Measurements from ENCODE around the gene TMCC1. TPM values are rescaled to one million over a fixed set of nuclear protein-coding genes. Genes with fewer than 3 reads are reported as not detected.
"Not testable (repeated sequence)": the region's sequence is repeated elsewhere in the genome, so short reads cannot be mapped to it uniquely, and the experiment has no call there.

Gene TMCC1
- total and polyA plus RNA-seq, 7 experiments from 2014 or later: 2.6 to 39.4 (median 35.5) TPM

DNA sequence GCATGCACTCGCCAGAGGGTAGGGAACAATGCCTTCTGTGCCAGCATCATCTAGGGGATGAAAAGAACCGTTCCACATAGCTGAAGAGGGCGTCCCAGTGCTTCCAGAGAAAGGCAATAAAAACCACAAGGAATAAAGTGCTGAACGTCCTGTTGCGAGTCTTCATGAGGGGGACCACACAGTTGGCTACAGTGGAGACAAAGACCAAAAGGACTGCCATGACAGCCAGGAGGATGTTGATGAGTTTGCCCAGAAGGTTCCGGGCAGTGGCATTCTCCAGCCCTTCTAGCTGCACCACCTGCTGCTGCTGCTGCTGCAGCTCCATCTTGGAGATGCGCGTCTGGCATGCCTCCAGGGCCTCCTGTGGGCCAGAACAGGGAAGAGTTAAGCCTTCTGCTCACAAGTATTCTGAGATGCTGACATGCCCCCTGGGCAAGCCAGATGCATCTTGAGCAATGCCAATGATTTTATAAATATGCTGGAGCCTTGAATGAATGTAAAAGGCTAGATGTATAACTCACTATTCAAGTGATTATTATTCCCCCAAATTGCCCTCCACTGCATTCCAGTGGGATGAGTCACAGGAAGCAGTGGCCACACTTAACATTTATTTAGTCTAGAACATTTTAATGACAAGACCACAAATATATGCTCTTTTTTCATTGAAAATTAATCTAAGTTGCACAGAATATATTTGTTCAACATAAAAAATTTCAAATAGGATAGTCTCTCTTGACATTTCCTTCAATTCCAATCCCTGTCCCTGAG lies 241.9 kb downstream of the TMCC1 start:
- H3K4me1 ChIP-seq (ENCODE audit: control insufficient read depth in 2 of 2, insufficient read depth in 2 of 2, low read length in 2 of 2): no peaks in the 10 kb centered on the region
- ATAC-seq: no peak
- H3K9me3 ChIP-seq (ENCODE audit: control insufficient read depth in 2 of 3, low read length in 3 of 3): no peaks in the 10 kb centered on the region
- H3K9me3 Mint-ChIP-seq: no peaks in the 10 kb centered on the region
- H3K27ac Mint-ChIP-seq: no peak overlapping the region
- peaks cover 0 to 17% (median 0%) of the 10 kb centered on the region in 3 experiments for H3K36me3 ChIP-seq (ENCODE audit: control insufficient read depth in 2 of 3, insufficient read depth in 3 of 3, low read length in 3 of 3)
- intact Hi-C loops (cut with micrococcal nuclease): no loop called here
- peaks cover 2 to 44% (median 10%) of the 10 kb centered on the region in 5 donors for H3K36me3 Mint-ChIP-seq
- no peak overlapping the region for H3K4me3 ChIP-seq (ENCODE audit: low read length)
- no peaks in the 10 kb centered on the region for H3K27me3 ChIP-seq (ENCODE audit: control insufficient read depth in 2 of 2, insufficient read depth in 2 of 2, low read length in 2 of 2)
- DNase-seq: no peak
- H3K4me3 Mint-ChIP-seq: no peak overlapping the region
- POLR2A ChIA-PET: no interaction called here
- CTCF ChIA-PET: no interaction called here
- peaks cover 0 to 4% (median 0%) of the 10 kb centered on the region in 5 donors for H3K27me3 Mint-ChIP-seq
- H3K27ac ChIP-seq (ENCODE audit: low read depth, low read length): no peak overlapping the region
- peaks cover 0 to 4% (median 0%) of the 10 kb centered on the region in 7 donors for H3K4me1 Mint-ChIP-seq

GRCh38 chr3:129650256-129650872 lies 243.1 kb downstream of the TMCC1 start:
- POLR2A ChIA-PET: no interaction called here
- H3K27ac ChIP-seq (ENCODE audit: low read depth, low read length): no peak overlapping the region
- H3K4me3 ChIP-seq (ENCODE audit: low read length): no peak overlapping the region
- CTCF ChIA-PET: interaction anchor here (1.0 to 1.5 kb wide), 3 partner anchors 23 to 284 kb away, joined by 3 to 7 read pairs (median 6); no protein-coding TSS in a partner anchor
- ATAC-seq (peak; percentile 62), DNase-seq (peak in 8 of 9 donors; percentile 8 to 57 (median 42))
- H3K4me1 Mint-ChIP-seq: peaks cover 0 to 4% (median 1%) of the 10 kb centered on the region in 7 donors
- no peaks in the 10 kb centered on the region for H3K27me3 ChIP-seq (ENCODE audit: control insufficient read depth in 2 of 2, insufficient read depth in 2 of 2, low read length in 2 of 2)
- no peaks in the 10 kb centered on the region for H3K9me3 ChIP-seq (ENCODE audit: control insufficient read depth in 2 of 3, low read length in 3 of 3)
- no peak overlapping the region for H3K4me3 Mint-ChIP-seq
- no peaks in the 10 kb centered on the region for H3K4me1 ChIP-seq (ENCODE audit: control insufficient read depth in 2 of 2, insufficient read depth in 2 of 2, low read length in 2 of 2)
- H3K36me3 Mint-ChIP-seq: peaks cover 2 to 44% (median 10%) of the 10 kb centered on the region in 5 donors
- H3K9me3 Mint-ChIP-seq: no peaks in the 10 kb centered on the region
- intact Hi-C loops (cut with micrococcal nuclease): loop anchor here (1.0 kb wide), 5 partner anchors 160 to 284 kb away; no protein-coding TSS in a partner anchor
- H3K27me3 Mint-ChIP-seq: peaks cover 0 to 4% (median 0%) of the 10 kb centered on the region in 5 donors
- H3K36me3 ChIP-seq (ENCODE audit: control insufficient read depth in 2 of 3, insufficient read depth in 3 of 3, low read length in 3 of 3): peaks cover 0 to 17% (median 0%) of the 10 kb centered on the region in 3 experiments
- H3K27ac Mint-ChIP-seq: peak overlapping the region in 2 of 9 donors; percentile 12 to 38

DNA sequence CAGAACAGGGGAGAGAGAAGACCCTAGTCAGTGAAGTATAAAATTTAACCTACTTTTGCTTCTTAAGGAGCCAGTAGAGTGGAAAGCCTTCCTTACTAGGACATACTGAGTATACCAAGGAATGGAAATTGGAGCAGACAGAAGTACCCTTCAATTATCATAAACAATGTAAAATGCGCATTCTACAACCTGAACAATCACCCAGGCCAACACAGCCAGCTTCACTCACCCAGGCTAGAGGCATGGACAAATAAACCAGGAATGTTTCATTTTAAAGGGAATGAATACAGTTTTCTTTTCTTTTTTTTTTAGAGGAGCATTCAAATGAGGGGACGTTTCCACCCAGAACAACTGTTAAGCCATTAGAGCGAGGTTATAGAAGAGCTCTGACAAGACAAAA lies 245.1 kb downstream of the TMCC1 start:
- H3K27ac ChIP-seq (ENCODE audit: low read depth, low read length): no peak overlapping the region
- no peaks in the 10 kb centered on the region for H3K9me3 ChIP-seq (ENCODE audit: control insufficient read depth in 2 of 3, low read length in 3 of 3)
- no peak overlapping the region for H3K4me3 ChIP-seq (ENCODE audit: low read length)
- no peak for DNase-seq
- ChIA-PET CTCF (no interaction called here), POLR2A (no interaction called here)
- H3K27ac Mint-ChIP-seq: no peak overlapping the region
- no peak for ATAC-seq
- H3K4me1 ChIP-seq (ENCODE audit: control insufficient read depth in 2 of 2, insufficient read depth in 2 of 2, low read length in 2 of 2): no peaks in the 10 kb centered on the region
- peaks cover 0 to 37% (median 4%) of the 10 kb centered on the region in 5 donors for H3K36me3 Mint-ChIP-seq
- H3K27me3 Mint-ChIP-seq: peaks cover 0 to 7% (median 0%) of the 10 kb centered on the region in 5 donors
- no peaks in the 10 kb centered on the region for H3K9me3 Mint-ChIP-seq
- intact Hi-C loops (cut with micrococcal nuclease): loop anchor here in 1 of 2 donors (2.0 kb wide), 1 partner anchor 158 kb away; no protein-coding TSS in a partner anchor
- no peaks in the 10 kb centered on the region for H3K27me3 ChIP-seq (ENCODE audit: control insufficient read depth in 2 of 2, insufficient read depth in 2 of 2, low read length in 2 of 2)
- H3K36me3 ChIP-seq (ENCODE audit: control insufficient read depth in 2 of 3, insufficient read depth in 3 of 3, low read length in 3 of 3): peaks cover 0 to 4% (median 0%) of the 10 kb centered on the region in 3 experiments
- peaks cover 0 to 5% (median 1%) of the 10 kb centered on the region in 7 donors for H3K4me1 Mint-ChIP-seq
- no peak overlapping the region for H3K4me3 Mint-ChIP-seq

DNA sequence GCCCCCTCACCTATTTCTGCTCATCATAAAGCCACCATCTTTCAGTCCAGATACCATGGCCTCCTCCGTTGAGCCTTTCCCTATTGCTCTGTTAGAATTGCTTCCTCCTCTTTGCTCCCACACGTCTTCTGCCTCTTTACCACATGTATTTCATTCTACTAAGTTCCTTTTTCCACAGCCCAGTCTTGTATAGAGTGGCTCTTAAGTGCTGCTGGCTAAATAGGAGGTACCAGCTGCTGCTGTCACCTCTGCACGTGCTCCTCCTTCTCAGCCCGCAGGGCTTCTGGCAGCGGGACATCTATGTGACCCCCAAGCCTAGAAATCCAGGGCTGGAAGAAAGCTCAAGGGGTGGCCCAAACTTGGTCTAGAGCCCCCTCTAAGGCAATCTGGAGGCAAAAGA lies 248.2 kb downstream of the TMCC1 start:
- H3K9me3 Mint-ChIP-seq: no peaks in the 10 kb centered on the region
- intact Hi-C loops (cut with micrococcal nuclease): no loop called here
- H3K9me3 ChIP-seq (ENCODE audit: control insufficient read depth in 2 of 3, low read length in 3 of 3): no peaks in the 10 kb centered on the region
- no peak overlapping the region for H3K4me3 Mint-ChIP-seq
- DNase-seq (no peak), ATAC-seq (peak; percentile 42)
- ChIA-PET CTCF (no interaction called here), POLR2A (no interaction called here)
- no peaks in the 10 kb centered on the region for H3K4me1 ChIP-seq (ENCODE audit: control insufficient read depth in 2 of 2, insufficient read depth in 2 of 2, low read length in 2 of 2)
- no peak overlapping the region for H3K27ac ChIP-seq (ENCODE audit: low read depth, low read length)
- peak overlapping the region in 2 of 9 donors; percentile 1 to 7 for H3K27ac Mint-ChIP-seq
- peaks cover 0 to 15% (median 3%) of the 10 kb centered on the region in 5 donors for H3K36me3 Mint-ChIP-seq
- H3K4me3 ChIP-seq (ENCODE audit: low read length): no peak overlapping the region
- H3K36me3 ChIP-seq (ENCODE audit: control insufficient read depth in 2 of 3, insufficient read depth in 3 of 3, low read length in 3 of 3): no peaks in the 10 kb centered on the region
- peaks cover 0 to 10% (median 0%) of the 10 kb centered on the region in 5 donors for H3K27me3 Mint-ChIP-seq
- no peaks in the 10 kb centered on the region for H3K27me3 ChIP-seq (ENCODE audit: control insufficient read depth in 2 of 2, insufficient read depth in 2 of 2, low read length in 2 of 2)
- H3K4me1 Mint-ChIP-seq: peaks cover 0 to 5% (median 1%) of the 10 kb centered on the region in 7 donors

- H3K36me3 ChIP-seq (ENCODE audit: control insufficient read depth in 2 of 3, insufficient read depth in 3 of 3, low read length in 3 of 3): no peaks in the 10 kb centered on the region
- Mint-ChIP-seq H3K9me3 (no peaks in the 10 kb centered on the region), H3K4me1 (peaks cover 0 to 5% (median 0%) of the 10 kb centered on the region in 7 donors), H3K27me3 (peaks cover 0 to 8% (median 0%) of the 10 kb centered on the region in 5 donors), H3K36me3 (peaks cover 0 to 12% (median 0%) of the 10 kb centered on the region in 5 donors), H3K4me3 (no peak overlapping the region), H3K27ac (peak overlapping the region in 1 of 9 donors; percentile 7)
- no peaks in the 10 kb centered on the region for H3K9me3 ChIP-seq (ENCODE audit: control insufficient read depth in 2 of 3, low read length in 3 of 3)
- no peak overlapping the region for H3K4me3 ChIP-seq (ENCODE audit: low read length)
- ATAC-seq (no peak), DNase-seq (no peak)
- H3K4me1 ChIP-seq (ENCODE audit: control insufficient read depth in 2 of 2, insufficient read depth in 2 of 2, low read length in 2 of 2): no peaks in the 10 kb centered on the region
- POLR2A ChIA-PET: no interaction called here
- H3K27me3 ChIP-seq (ENCODE audit: control insufficient read depth in 2 of 2, insufficient read depth in 2 of 2, low read length in 2 of 2): no peaks in the 10 kb centered on the region
- intact Hi-C loops (cut with micrococcal nuclease): no loop called here
- CTCF ChIA-PET: no interaction called here
- H3K27ac ChIP-seq (ENCODE audit: low read depth, low read length): no peak overlapping the region
These were observed 248.7 kb downstream of the TMCC1 start for GRCh38 chr3:129644836-129645235.

GRCh38 chr3:129641567-129642260 lies 251.8 kb downstream of the TMCC1 start:
- H3K4me3 Mint-ChIP-seq; intact Hi-C loops (cut with micrococcal nuclease); H3K4me1 Mint-ChIP-seq; H3K27ac ChIP-seq (ENCODE audit: low read depth, low read length); ATAC-seq; H3K36me3 ChIP-seq (ENCODE audit: control insufficient read depth in 2 of 3, insufficient read depth in 3 of 3, low read length in 3 of 3); POLR2A ChIA-PET; H3K4me1 ChIP-seq (ENCODE audit: control insufficient read depth in 2 of 2, insufficient read depth in 2 of 2, low read length in 2 of 2); DNase-seq; H3K27ac Mint-ChIP-seq; H3K27me3 ChIP-seq (ENCODE audit: control insufficient read depth in 2 of 2, insufficient read depth in 2 of 2, low read length in 2 of 2); H3K4me3 ChIP-seq (ENCODE audit: low read length); H3K9me3 ChIP-seq (ENCODE audit: control insufficient read depth in 2 of 3, low read length in 3 of 3); H3K9me3 Mint-ChIP-seq; H3K36me3 Mint-ChIP-seq; CTCF ChIA-PET: not testable (repeated sequence)
- peaks cover 0 to 17% (median 0%) of the 10 kb centered on the region in 5 donors for H3K27me3 Mint-ChIP-seq

Measured in naive thymus-derived CD4-positive, alpha-beta T cell (primary cell).